ENCODE data around the gene PLXNA4.

PLXNA4 gene

GRCh38 chr7:132577206-132578049 is 1.2 kb upstream of the PLXNA4 start:
- Histone ChIP-seq H3K9me3 (ENCODE audit: control insufficient read depth, low read length) (no peaks in the 10 kb centered on the region), H3K27me3 (ENCODE audit: control insufficient read depth, insufficient read depth, low read length, poor library complexity, severe bottlenecking) (peaks cover 70% of the 10 kb centered on the region), H3K27ac (ENCODE audit: insufficient read depth, low read depth, low read length, poor library complexity, severe bottlenecking) (no peak overlapping the region), H3K36me3 (ENCODE audit: control insufficient read depth, insufficient read depth, low read length) (no peaks in the 10 kb centered on the region), H3K4me1 (ENCODE audit: control insufficient read depth, insufficient read depth, low read length) (peaks cover 26% of the 10 kb centered on the region), H3K4me3 (ENCODE audit: insufficient read depth, low read depth, low read length) (peak overlapping the region; percentile 28)
- WGBS, 2 experiments, result 5 to 6% methylated on average over 64 to 65 of the region's 65 CpGs

GRCh38 chr7:132576721-132577085 is 433 bp upstream of the PLXNA4 start:
- no peaks in the 10 kb centered on the region for H3K9me3 ChIP-seq (ENCODE audit: control insufficient read depth, low read length)
- H3K27ac ChIP-seq (ENCODE audit: insufficient read depth, low read depth, low read length, poor library complexity, severe bottlenecking), result no peak overlapping the region
- H3K4me3 ChIP-seq (ENCODE audit: insufficient read depth, low read depth, low read length), result peak overlapping the region; percentile 35
- H3K27me3 ChIP-seq (ENCODE audit: control insufficient read depth, insufficient read depth, low read length, poor library complexity, severe bottlenecking), result peaks cover 76% of the 10 kb centered on the region
- no peaks in the 10 kb centered on the region for H3K36me3 ChIP-seq (ENCODE audit: control insufficient read depth, insufficient read depth, low read length)
- peaks cover 26% of the 10 kb centered on the region for H3K4me1 ChIP-seq (ENCODE audit: control insufficient read depth, insufficient read depth, low read length)
- 0% methylated on average over 55 of the region's 55 CpGs for WGBS, 2 experiments

GRCh38 chr7:132575419-132575981 is 770 bp downstream of the PLXNA4 start:
- peaks cover 88% of the 10 kb centered on the region for H3K27me3 ChIP-seq (ENCODE audit: control insufficient read depth, insufficient read depth, low read length, poor library complexity, severe bottlenecking)
- no peaks in the 10 kb centered on the region for H3K36me3 ChIP-seq (ENCODE audit: control insufficient read depth, insufficient read depth, low read length)
- no peak overlapping the region for H3K27ac ChIP-seq (ENCODE audit: insufficient read depth, low read depth, low read length, poor library complexity, severe bottlenecking)
- H3K4me1 ChIP-seq (ENCODE audit: control insufficient read depth, insufficient read depth, low read length), result peaks cover 28% of the 10 kb centered on the region
- H3K4me3 ChIP-seq (ENCODE audit: insufficient read depth, low read depth, low read length), result peak overlapping the region; percentile 35
- H3K9me3 ChIP-seq (ENCODE audit: control insufficient read depth, low read length), result no peaks in the 10 kb centered on the region
- 1% methylated on average over 27 of the region's 27 CpGs for WGBS, 2 experiments

- Histone ChIP-seq H3K27ac (ENCODE audit: insufficient read depth, low read depth, low read length, poor library complexity, severe bottlenecking) (no peak overlapping the region), H3K4me1 (ENCODE audit: control insufficient read depth, insufficient read depth, low read length) (peaks cover 28% of the 10 kb centered on the region), H3K9me3 (ENCODE audit: control insufficient read depth, low read length) (no peaks in the 10 kb centered on the region), H3K27me3 (ENCODE audit: control insufficient read depth, insufficient read depth, low read length, poor library complexity, severe bottlenecking) (peaks cover 94% of the 10 kb centered on the region), H3K4me3 (ENCODE audit: insufficient read depth, low read depth, low read length) (no peak overlapping the region), H3K36me3 (ENCODE audit: control insufficient read depth, insufficient read depth, low read length) (no peaks in the 10 kb centered on the region)
- WGBS, 2 experiments, result 20 to 28% methylated on average over 4 to 7 of the region's 8 CpGs
These were observed 2.0 kb downstream of the PLXNA4 start for GRCh38 chr7:132574223-132574622.

- Histone ChIP-seq H3K9me3 (ENCODE audit: control insufficient read depth, low read length) (no peaks in the 10 kb centered on the region), H3K36me3 (ENCODE audit: control insufficient read depth, insufficient read depth, low read length) (no peaks in the 10 kb centered on the region), H3K27ac (ENCODE audit: insufficient read depth, low read depth, low read length, poor library complexity, severe bottlenecking) (no peak overlapping the region), H3K27me3 (ENCODE audit: control insufficient read depth, insufficient read depth, low read length, poor library complexity, severe bottlenecking) (peaks cover 92% of the 10 kb centered on the region), H3K4me1 (ENCODE audit: control insufficient read depth, insufficient read depth, low read length) (peaks cover 28% of the 10 kb centered on the region), H3K4me3 (ENCODE audit: insufficient read depth, low read depth, low read length) (no peak overlapping the region)
- 18 to 21% methylated on average over 13 of the region's 13 CpGs for whole genome bisulfite sequencing, 2 experiments
These were observed 2.9 kb downstream of the PLXNA4 start for GRCh38 chr7:132573251-132573955.

- no peak overlapping the region for H3K4me3 ChIP-seq (ENCODE audit: insufficient read depth, low read depth, low read length)
- H3K27me3 ChIP-seq (ENCODE audit: control insufficient read depth, insufficient read depth, low read length, poor library complexity, severe bottlenecking), result peaks cover 83% of the 10 kb centered on the region
- no peak overlapping the region for H3K27ac ChIP-seq (ENCODE audit: insufficient read depth, low read depth, low read length, poor library complexity, severe bottlenecking)
- H3K9me3 ChIP-seq (ENCODE audit: control insufficient read depth, low read length), result no peaks in the 10 kb centered on the region
- H3K4me1 ChIP-seq (ENCODE audit: control insufficient read depth, insufficient read depth, low read length), result peaks cover 28% of the 10 kb centered on the region
- 34 to 46% methylated on average over 3 of the region's 3 CpGs for WGBS, 2 experiments
- no peaks in the 10 kb centered on the region for H3K36me3 ChIP-seq (ENCODE audit: control insufficient read depth, insufficient read depth, low read length)
These were observed 3.7 kb downstream of the PLXNA4 start for GRCh38 chr7:132572526-132572925.

GRCh38 chr7:132571970-132572369 is 4.3 kb downstream of the PLXNA4 start:
- no peaks in the 10 kb centered on the region for H3K9me3 ChIP-seq (ENCODE audit: control insufficient read depth, low read length)
- H3K4me1 ChIP-seq (ENCODE audit: control insufficient read depth, insufficient read depth, low read length), result peaks cover 28% of the 10 kb centered on the region
- peaks cover 85% of the 10 kb centered on the region for H3K27me3 ChIP-seq (ENCODE audit: control insufficient read depth, insufficient read depth, low read length, poor library complexity, severe bottlenecking)
- H3K36me3 ChIP-seq (ENCODE audit: control insufficient read depth, insufficient read depth, low read length), result no peaks in the 10 kb centered on the region
- no peak overlapping the region for H3K4me3 ChIP-seq (ENCODE audit: insufficient read depth, low read depth, low read length)
- 88 to 94% methylated on average over 2 of the region's 2 CpGs for WGBS, 2 experiments
- H3K27ac ChIP-seq (ENCODE audit: insufficient read depth, low read depth, low read length, poor library complexity, severe bottlenecking), result no peak overlapping the region

GRCh38 chr7:132569884-132570614 is 6.2 kb downstream of the PLXNA4 start:
- 87 to 89% methylated on average over 9 of the region's 9 CpGs for WGBS, 2 experiments
- peaks cover 79% of the 10 kb centered on the region for H3K27me3 ChIP-seq (ENCODE audit: control insufficient read depth, insufficient read depth, low read length, poor library complexity, severe bottlenecking)
- no peaks in the 10 kb centered on the region for H3K9me3 ChIP-seq (ENCODE audit: control insufficient read depth, low read length)
- H3K27ac ChIP-seq (ENCODE audit: insufficient read depth, low read depth, low read length, poor library complexity, severe bottlenecking), result no peak overlapping the region
- H3K4me3 ChIP-seq (ENCODE audit: insufficient read depth, low read depth, low read length), result no peak overlapping the region
- peaks cover 26% of the 10 kb centered on the region for H3K4me1 ChIP-seq (ENCODE audit: control insufficient read depth, insufficient read depth, low read length)
- H3K36me3 ChIP-seq (ENCODE audit: control insufficient read depth, insufficient read depth, low read length), result no peaks in the 10 kb centered on the region

- Histone ChIP-seq H3K9me3 (ENCODE audit: control insufficient read depth, low read length) (no peaks in the 10 kb centered on the region), H3K4me3 (ENCODE audit: insufficient read depth, low read depth, low read length) (no peak overlapping the region), H3K36me3 (ENCODE audit: control insufficient read depth, insufficient read depth, low read length) (no peaks in the 10 kb centered on the region), H3K4me1 (ENCODE audit: control insufficient read depth, insufficient read depth, low read length) (peaks cover 15% of the 10 kb centered on the region), H3K27me3 (ENCODE audit: control insufficient read depth, insufficient read depth, low read length, poor library complexity, severe bottlenecking) (peaks cover 78% of the 10 kb centered on the region), H3K27ac (ENCODE audit: insufficient read depth, low read depth, low read length, poor library complexity, severe bottlenecking) (no peak overlapping the region)
- 85 to 87% methylated on average over 2 of the region's 2 CpGs for WGBS, 2 experiments
These were observed 7.3 kb downstream of the PLXNA4 start for GRCh38 chr7:132568962-132569361.

GRCh38 chr7:132565885-132566284 is 10.4 kb downstream of the PLXNA4 start:
- Histone ChIP-seq H3K36me3 (ENCODE audit: control insufficient read depth, insufficient read depth, low read length) (no peaks in the 10 kb centered on the region), H3K27me3 (ENCODE audit: control insufficient read depth, insufficient read depth, low read length, poor library complexity, severe bottlenecking) (peaks cover 78% of the 10 kb centered on the region), H3K27ac (ENCODE audit: insufficient read depth, low read depth, low read length, poor library complexity, severe bottlenecking) (no peak overlapping the region), H3K4me1 (ENCODE audit: control insufficient read depth, insufficient read depth, low read length) (no peaks in the 10 kb centered on the region), H3K9me3 (ENCODE audit: control insufficient read depth, low read length) (no peaks in the 10 kb centered on the region), H3K4me3 (ENCODE audit: insufficient read depth, low read depth, low read length) (no peak overlapping the region)
- 90 to 92% methylated on average over 5 of the region's 5 CpGs for WGBS, 2 experiments

All from ectodermal cell (in vitro differentiated cells).